Neural crest cell (in vitro differentiated cells): Measurements from ENCODE around the gene UNC5B. TPM values are rescaled to one million over a fixed set of nuclear protein-coding genes. Genes with fewer than 3 reads are reported as not detected.
A peak's percentile ranks its signal among the peaks of the same experiment; 100 is the strongest.

ENCODE experiments used
- DNase-seq: peaks from one replicate; pipeline ENCODE4 v3.0.0; 2021; ENCODE audit warnings: low read depth, mixed read lengths, low spot score
- H3K27ac Mint-ChIP-seq: one replicate; pipeline ENCODE4 v1.8.0; 2021; ENCODE audit warnings: mild to moderate bottlenecking, mixed read lengths; ENCODE audit not compliant: unreplicated experiment
- H3K27me3 Mint-ChIP-seq: 2 replicates; pipeline ENCODE4 v1.8.0; 2021; ENCODE audit warnings: low read depth, mild to moderate bottlenecking, mixed read lengths
- H3K36me3 Mint-ChIP-seq: 2 replicates; pipeline ENCODE4 v1.8.0; 2021; ENCODE audit warnings: low read depth, mild to moderate bottlenecking, mixed read lengths
- H3K4me1 Mint-ChIP-seq: 2 replicates; pipeline ENCODE4 v1.8.0; 2021; ENCODE audit warnings: mixed read lengths
- H3K4me3 Mint-ChIP-seq: one replicate; pipeline ENCODE4 v1.8.0; 2021; ENCODE audit warnings: mild to moderate bottlenecking, mixed read lengths
- H3K9me3 Mint-ChIP-seq: 2 replicates; pipeline ENCODE4 v1.8.0; 2021; ENCODE audit warnings: mixed read lengths
- total RNA-seq: library from RNA; stranded (reverse); gene quantifications from 2 replicates; pipeline ENCODE4 v1.2.1, GENCODE V29; 2021
- TF ChIP-seq, protein P1 (sequence below): fragments of 200-600 bp; sonication (generic); conservative IDR thresholded peaks from 2 replicates; pipeline ENCODE4 v1.5.0; 2021; ENCODE audit warnings: antibody characterized with exemption, mild to moderate bottlenecking

Gene UNC5B
- total RNA-seq, 1 donor from 2014 or later, result 1.3 TPM

DNA sequence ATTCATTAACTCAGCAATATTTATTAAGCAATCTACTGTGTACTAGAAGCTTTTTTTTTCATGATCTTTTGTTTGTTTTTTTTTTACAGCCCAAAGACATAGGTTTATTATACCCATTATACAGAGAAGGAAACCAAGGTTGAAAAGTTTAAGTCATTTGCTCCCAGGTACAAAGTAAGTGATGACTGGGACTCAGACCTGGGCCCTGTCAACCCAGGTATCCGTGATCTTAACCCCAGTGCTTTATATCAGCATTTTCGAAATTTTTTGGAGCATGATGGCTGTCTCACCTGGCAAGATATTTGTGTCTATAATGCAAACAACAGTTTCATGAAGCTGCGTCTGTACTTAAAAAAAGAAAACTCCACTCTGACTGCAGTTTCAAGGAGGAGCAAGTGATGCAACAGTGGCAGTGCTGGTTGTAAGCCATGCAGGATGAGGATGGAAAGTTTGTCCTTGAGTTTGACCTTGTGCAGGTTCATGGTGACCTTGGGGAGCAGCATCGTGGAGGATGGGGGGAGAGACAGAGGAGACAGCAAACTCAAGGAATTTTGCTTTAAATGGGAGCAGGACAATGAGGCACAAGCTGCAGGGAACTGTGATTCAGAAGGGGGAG is 118.5 kb downstream of the UNC5B start:
- no peaks in the 10 kb centered on the region for H3K36me3 Mint-ChIP-seq
- no peaks in the 10 kb centered on the region for H3K9me3 Mint-ChIP-seq
- H3K27ac Mint-ChIP-seq, result no peak overlapping the region
- peaks cover 26% of the 10 kb centered on the region for H3K4me1 Mint-ChIP-seq
- H3K4me3 Mint-ChIP-seq, result no peak overlapping the region
- TF ChIP-seq, protein P1, sequence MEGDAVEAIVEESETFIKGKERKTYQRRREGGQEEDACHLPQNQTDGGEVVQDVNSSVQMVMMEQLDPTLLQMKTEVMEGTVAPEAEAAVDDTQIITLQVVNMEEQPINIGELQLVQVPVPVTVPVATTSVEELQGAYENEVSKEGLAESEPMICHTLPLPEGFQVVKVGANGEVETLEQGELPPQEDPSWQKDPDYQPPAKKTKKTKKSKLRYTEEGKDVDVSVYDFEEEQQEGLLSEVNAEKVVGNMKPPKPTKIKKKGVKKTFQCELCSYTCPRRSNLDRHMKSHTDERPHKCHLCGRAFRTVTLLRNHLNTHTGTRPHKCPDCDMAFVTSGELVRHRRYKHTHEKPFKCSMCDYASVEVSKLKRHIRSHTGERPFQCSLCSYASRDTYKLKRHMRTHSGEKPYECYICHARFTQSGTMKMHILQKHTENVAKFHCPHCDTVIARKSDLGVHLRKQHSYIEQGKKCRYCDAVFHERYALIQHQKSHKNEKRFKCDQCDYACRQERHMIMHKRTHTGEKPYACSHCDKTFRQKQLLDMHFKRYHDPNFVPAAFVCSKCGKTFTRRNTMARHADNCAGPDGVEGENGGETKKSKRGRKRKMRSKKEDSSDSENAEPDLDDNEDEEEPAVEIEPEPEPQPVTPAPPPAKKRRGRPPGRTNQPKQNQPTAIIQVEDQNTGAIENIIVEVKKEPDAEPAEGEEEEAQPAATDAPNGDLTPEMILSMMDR, result no peak
- no peaks in the 10 kb centered on the region for H3K27me3 Mint-ChIP-seq
- DNase-seq, result no peak

DNA sequence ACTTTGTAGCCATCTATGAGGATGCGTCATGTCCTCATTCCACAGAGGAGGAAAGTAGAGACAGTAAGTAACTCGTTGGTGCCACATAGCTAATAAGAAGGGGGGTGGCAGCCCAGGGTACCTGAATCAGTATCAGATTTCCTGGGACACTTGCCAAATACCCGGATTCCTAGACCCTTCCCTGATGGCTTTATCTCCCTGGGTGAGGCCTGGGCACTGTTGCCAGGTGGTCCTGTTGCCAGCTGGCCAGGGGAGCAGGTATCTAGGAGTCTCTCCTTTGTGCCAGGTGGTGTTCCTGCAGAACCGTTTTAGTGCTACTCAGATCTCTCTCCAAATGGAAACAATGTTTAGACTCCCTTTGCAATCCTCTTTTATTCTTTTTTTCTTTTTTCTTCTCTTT is 119.4 kb downstream of the UNC5B start:
- DNase-seq, result no peak
- TF ChIP-seq, protein P1, result no peak
- Mint-ChIP-seq H3K27me3 (no peaks in the 10 kb centered on the region), H3K4me1 (peaks cover 32% of the 10 kb centered on the region), H3K4me3 (no peak overlapping the region), H3K27ac (no peak overlapping the region), H3K9me3 (no peaks in the 10 kb centered on the region), H3K36me3 (no peaks in the 10 kb centered on the region)

DNA sequence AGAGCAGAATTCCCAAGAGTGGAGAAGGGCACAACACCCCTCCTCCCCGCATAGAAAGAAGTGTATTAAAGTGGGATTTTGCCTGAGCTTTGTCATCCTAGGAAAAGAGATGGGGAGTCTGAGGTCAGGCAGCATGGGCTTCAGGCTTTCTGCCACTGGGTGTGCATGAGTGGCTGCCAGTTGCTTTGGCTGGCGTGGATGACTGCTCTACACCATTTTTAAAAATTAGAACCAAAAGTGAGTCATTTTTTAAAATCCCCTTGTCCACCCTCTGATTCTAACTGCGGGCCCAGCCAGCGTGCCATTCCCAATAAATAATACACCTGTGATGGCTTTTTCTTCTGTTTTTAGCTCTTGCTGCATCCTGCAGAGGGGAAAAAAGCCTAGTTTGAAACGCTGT is 120.1 kb downstream of the UNC5B start:
- TF ChIP-seq, protein P1, result no peak
- no peak overlapping the region for H3K27ac Mint-ChIP-seq
- H3K9me3 Mint-ChIP-seq, result no peaks in the 10 kb centered on the region
- peaks cover 35% of the 10 kb centered on the region for H3K4me1 Mint-ChIP-seq
- H3K4me3 Mint-ChIP-seq, result no peak overlapping the region
- no peak for DNase-seq
- H3K27me3 Mint-ChIP-seq, result no peaks in the 10 kb centered on the region
- no peaks in the 10 kb centered on the region for H3K36me3 Mint-ChIP-seq

DNA sequence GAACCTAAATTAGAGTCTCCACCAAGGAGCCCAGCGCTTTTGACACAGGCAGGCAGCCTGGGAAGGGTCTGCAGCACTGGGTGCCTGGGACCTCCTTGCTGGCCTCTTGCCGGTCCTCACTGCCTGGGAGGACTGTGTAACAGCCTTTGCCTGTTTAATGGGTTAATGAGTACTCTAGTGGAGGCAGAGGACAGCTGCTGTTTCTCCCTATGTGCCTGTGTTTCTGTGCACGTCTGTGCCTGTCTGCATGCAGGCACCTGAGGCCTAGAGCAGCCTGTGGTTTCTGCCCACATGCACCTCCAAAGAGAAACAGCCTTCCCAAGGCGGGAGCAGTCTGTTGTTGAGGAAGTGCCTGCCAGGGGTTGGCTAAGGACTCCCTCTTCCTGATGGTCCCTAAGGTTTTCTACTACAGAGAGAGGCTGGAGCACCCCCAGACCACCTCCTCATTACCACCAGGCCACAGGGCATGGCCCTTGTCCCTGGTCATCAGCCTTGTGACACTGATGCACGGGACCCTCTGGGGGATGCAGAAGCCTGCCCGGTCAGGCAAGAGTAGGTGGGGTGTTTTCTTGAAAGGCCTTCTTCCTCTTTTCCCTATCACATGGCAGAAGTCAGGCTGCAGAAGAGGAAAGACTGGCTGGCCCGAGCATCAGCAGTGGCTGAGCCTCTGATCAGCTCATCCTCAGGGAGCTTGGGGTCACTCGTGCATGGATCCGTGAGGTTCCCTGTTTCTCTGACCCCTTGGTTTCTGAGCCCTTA is 120.9 kb downstream of the UNC5B start:
- Mint-ChIP-seq H3K36me3 (no peaks in the 10 kb centered on the region), H3K9me3 (no peaks in the 10 kb centered on the region), H3K4me1 (peaks cover 36% of the 10 kb centered on the region), H3K27ac (no peak overlapping the region), H3K27me3 (no peaks in the 10 kb centered on the region), H3K4me3 (no peak overlapping the region)
- no peak for DNase-seq
- TF ChIP-seq, protein P1, result no peak

DNA sequence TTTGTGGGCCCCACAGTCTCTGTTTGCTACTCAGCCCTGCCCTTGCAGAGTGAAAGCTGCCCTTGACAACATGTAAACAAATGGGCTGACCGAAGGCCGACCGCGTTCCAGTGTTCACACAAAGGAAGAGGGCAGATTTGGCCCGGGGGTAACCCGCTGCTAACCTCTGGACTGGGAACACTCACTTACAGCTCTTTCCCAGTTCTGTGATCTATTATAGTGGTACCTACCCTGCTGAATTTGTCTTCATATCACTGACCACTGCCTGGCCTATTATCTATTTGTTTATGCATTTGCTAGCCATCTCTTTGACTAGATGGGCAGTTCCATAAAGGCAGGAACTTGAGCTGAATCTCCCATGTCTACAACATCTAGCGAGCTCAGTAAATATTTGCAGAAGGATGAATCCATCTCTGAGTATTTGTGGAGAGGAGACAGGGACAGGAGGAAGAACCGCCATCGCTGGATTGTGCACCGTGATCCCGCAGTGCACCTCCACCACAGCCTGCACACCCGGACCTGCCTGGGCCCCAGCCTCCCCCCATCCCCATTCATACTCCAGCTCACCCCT is 121.9 kb downstream of the UNC5B start:
- Mint-ChIP-seq H3K4me3 (peak overlapping the region; percentile 11), H3K27ac (peak overlapping the region; percentile 84), H3K27me3 (no peaks in the 10 kb centered on the region), H3K4me1 (peaks cover 36% of the 10 kb centered on the region), H3K9me3 (no peaks in the 10 kb centered on the region), H3K36me3 (no peaks in the 10 kb centered on the region)
- peak; percentile 40 for DNase-seq
- TF ChIP-seq, protein P1, result no peak
